ENCODE results near the gene SYNRG. TPM values are rescaled to one million over a fixed set of nuclear protein-coding genes. Genes with fewer than 3 reads are reported as not detected.

The SYNRG gene
- total and polyA plus RNA-seq, 4 donors: 5.0 to 43.5 (median 20.1) TPM

GRCh38 chr17:37608351-37609169 is 658 bp downstream of the SYNRG start:
- intact Hi-C loops (cut with DNase I): loop anchor here in 1 of 2 donors (2.0 kb wide), 2 partner anchors 120 to 202 kb away; partner anchors contain the start of genes ACACA, DUSP14 and TADA2A

GRCh38 chr17:37607637-37608331 is 1.4 kb downstream of the SYNRG start:
- H3K4me1 ChIP-seq (ENCODE audit: control insufficient read depth in 1 of 2, insufficient read depth in 2 of 2, low read length in 2 of 2): no peaks in the 10 kb centered on the region
- intact Hi-C loops (cut with DNase I): loop anchor here in 1 of 2 donors (2.0 kb wide), 2 partner anchors 119 to 201 kb away; partner anchors contain the start of genes ACACA, DUSP14 and TADA2A
- H3K27ac ChIP-seq (ENCODE audit: low read depth in 1 of 2, low read length in 2 of 2): no peak overlapping the region
- ATAC-seq (ENCODE audit: low FRiP score) (no peak), DNase-seq (no peak)
- no peaks in the 10 kb centered on the region for H3K36me3 ChIP-seq (ENCODE audit: control insufficient read depth in 1 of 2, insufficient read depth in 2 of 2, low read length in 1 of 2)
- peak overlapping the region in 1 of 2 donors; percentile 92 for H3K4me3 ChIP-seq (ENCODE audit: low read length in 2 of 2)
- H3K9me3 ChIP-seq (ENCODE audit: control insufficient read depth, low read length): no peaks in the 10 kb centered on the region
- 77 to 81% methylated on average over 26 of the region's 26 CpGs for WGBS, 2 donors
- H3K27me3 ChIP-seq (ENCODE audit: control insufficient read depth in 1 of 2, insufficient read depth in 2 of 2, low read length in 1 of 2): no peaks in the 10 kb centered on the region

More at GRCh38 chr17:37608351-37609169, 658 bp downstream of the SYNRG start:
- no peaks in the 10 kb centered on the region for H3K27me3 ChIP-seq (ENCODE audit: control insufficient read depth in 1 of 2, insufficient read depth in 2 of 2, low read length in 1 of 2)
- H3K36me3 ChIP-seq (ENCODE audit: control insufficient read depth in 1 of 2, insufficient read depth in 2 of 2, low read length in 1 of 2): no peaks in the 10 kb centered on the region
- 0 to 1% methylated on average over 24 to 26 of the region's 26 CpGs for WGBS, 2 donors
- H3K9me3 ChIP-seq (ENCODE audit: control insufficient read depth, low read length): no peaks in the 10 kb centered on the region
- no peaks in the 10 kb centered on the region for H3K4me1 ChIP-seq (ENCODE audit: control insufficient read depth in 1 of 2, insufficient read depth in 2 of 2, low read length in 2 of 2)
- peak overlapping the region; percentile 49 to 58 for H3K27ac ChIP-seq (ENCODE audit: low read depth in 1 of 2, low read length in 2 of 2)
- H3K4me3 ChIP-seq (ENCODE audit: low read length in 2 of 2): peak overlapping the region; percentile 67 to 92
- ATAC-seq (ENCODE audit: low FRiP score) (peak; percentile 55), DNase-seq (no peak)

GRCh38 chr17:37605813-37606505 is 3.3 kb downstream of the SYNRG start:
- Histone ChIP-seq H3K36me3 (ENCODE audit: control insufficient read depth in 1 of 2, insufficient read depth in 2 of 2, low read length in 1 of 2) (no peaks in the 10 kb centered on the region), H3K27ac (ENCODE audit: low read depth in 1 of 2, low read length in 2 of 2) (no peak overlapping the region), H3K9me3 (ENCODE audit: control insufficient read depth, low read length) (no peaks in the 10 kb centered on the region), H3K4me1 (ENCODE audit: control insufficient read depth in 1 of 2, insufficient read depth in 2 of 2, low read length in 2 of 2) (no peaks in the 10 kb centered on the region), H3K27me3 (ENCODE audit: control insufficient read depth in 1 of 2, insufficient read depth in 2 of 2, low read length in 1 of 2) (no peaks in the 10 kb centered on the region), H3K4me3 (ENCODE audit: low read length in 2 of 2) (no peak overlapping the region)
- intact Hi-C loops (cut with DNase I): no loop called here
- DNase-seq (no peak), ATAC-seq (ENCODE audit: low FRiP score) (no peak)
- WGBS, 2 donors: 86% methylated on average over 7 of the region's 7 CpGs

GRCh38 chr17:37605081-37605480 is 4.1 kb downstream of the SYNRG start:
- Histone ChIP-seq H3K9me3 (ENCODE audit: control insufficient read depth, low read length) (no peaks in the 10 kb centered on the region), H3K27me3 (ENCODE audit: control insufficient read depth in 1 of 2, insufficient read depth in 2 of 2, low read length in 1 of 2) (no peaks in the 10 kb centered on the region), H3K4me1 (ENCODE audit: control insufficient read depth in 1 of 2, insufficient read depth in 2 of 2, low read length in 2 of 2) (no peaks in the 10 kb centered on the region), H3K36me3 (ENCODE audit: control insufficient read depth in 1 of 2, insufficient read depth in 2 of 2, low read length in 1 of 2) (peaks cover 0 to 2% of the 10 kb centered on the region in 2 donors), H3K27ac (ENCODE audit: low read depth in 1 of 2, low read length in 2 of 2) (no peak overlapping the region), H3K4me3 (ENCODE audit: low read length in 2 of 2) (no peak overlapping the region)
- no peak for ATAC-seq (ENCODE audit: low FRiP score)
- intact Hi-C loops (cut with DNase I): no loop called here
- no peak for DNase-seq
- WGBS, 2 donors: 75 to 76% methylated on average over 4 of the region's 4 CpGs

- Histone ChIP-seq H3K27me3 (ENCODE audit: control insufficient read depth in 1 of 2, insufficient read depth in 2 of 2, low read length in 1 of 2) (no peaks in the 10 kb centered on the region), H3K36me3 (ENCODE audit: control insufficient read depth in 1 of 2, insufficient read depth in 2 of 2, low read length in 1 of 2) (peaks cover 0 to 2% of the 10 kb centered on the region in 2 donors), H3K9me3 (ENCODE audit: control insufficient read depth, low read length) (no peaks in the 10 kb centered on the region), H3K4me3 (ENCODE audit: low read length in 2 of 2) (no peak overlapping the region), H3K27ac (ENCODE audit: low read depth in 1 of 2, low read length in 2 of 2) (no peak overlapping the region), H3K4me1 (ENCODE audit: control insufficient read depth in 1 of 2, insufficient read depth in 2 of 2, low read length in 2 of 2) (no peaks in the 10 kb centered on the region)
- 84 to 87% methylated on average over 6 of the region's 6 CpGs for WGBS, 2 donors
- DNase-seq (no peak), ATAC-seq (ENCODE audit: low FRiP score) (no peak)
- intact Hi-C loops (cut with DNase I): no loop called here
These were observed 4.7 kb downstream of the SYNRG start for GRCh38 chr17:37604556-37604955.

- no peak overlapping the region for H3K27ac ChIP-seq (ENCODE audit: low read depth in 1 of 2, low read length in 2 of 2)
- no peaks in the 10 kb centered on the region for H3K4me1 ChIP-seq (ENCODE audit: control insufficient read depth in 1 of 2, insufficient read depth in 2 of 2, low read length in 2 of 2)
- 85 to 89% methylated on average over 2 of the region's 2 CpGs for WGBS, 2 donors
- no peaks in the 10 kb centered on the region for H3K27me3 ChIP-seq (ENCODE audit: control insufficient read depth in 1 of 2, insufficient read depth in 2 of 2, low read length in 1 of 2)
- ATAC-seq (ENCODE audit: low FRiP score) (no peak), DNase-seq (no peak)
- intact Hi-C loops (cut with DNase I): no loop called here
- H3K36me3 ChIP-seq (ENCODE audit: control insufficient read depth in 1 of 2, insufficient read depth in 2 of 2, low read length in 1 of 2): peaks cover 2 to 7% of the 10 kb centered on the region in 2 donors
- no peak overlapping the region for H3K4me3 ChIP-seq (ENCODE audit: low read length in 2 of 2)
- H3K9me3 ChIP-seq (ENCODE audit: control insufficient read depth, low read length): no peaks in the 10 kb centered on the region
These were observed 11.1 kb downstream of the SYNRG start for GRCh38 chr17:37598145-37598544.

- Histone ChIP-seq H3K27ac (ENCODE audit: low read depth in 1 of 2, low read length in 2 of 2) (no peak overlapping the region), H3K9me3 (ENCODE audit: control insufficient read depth, low read length) (no peaks in the 10 kb centered on the region), H3K27me3 (ENCODE audit: control insufficient read depth in 1 of 2, insufficient read depth in 2 of 2, low read length in 1 of 2) (no peaks in the 10 kb centered on the region), H3K36me3 (ENCODE audit: control insufficient read depth in 1 of 2, insufficient read depth in 2 of 2, low read length in 1 of 2) (peaks cover 0 to 3% of the 10 kb centered on the region in 2 donors), H3K4me1 (ENCODE audit: control insufficient read depth in 1 of 2, insufficient read depth in 2 of 2, low read length in 2 of 2) (no peaks in the 10 kb centered on the region), H3K4me3 (ENCODE audit: low read length in 2 of 2) (no peak overlapping the region)
- 80 to 88% methylated on average over 6 of the region's 6 CpGs for WGBS, 2 donors
- DNase-seq (no peak), ATAC-seq (ENCODE audit: low FRiP score) (no peak)
- intact Hi-C loops (cut with DNase I): no loop called here
These were observed 16.9 kb downstream of the SYNRG start for GRCh38 chr17:37592291-37592690.

- WGBS, 2 donors: 90 to 91% methylated on average over 3 of the region's 3 CpGs
- intact Hi-C loops (cut with DNase I): no loop called here
- H3K27ac ChIP-seq (ENCODE audit: low read depth in 1 of 2, low read length in 2 of 2): no peak overlapping the region
- no peak for ATAC-seq (ENCODE audit: low FRiP score)
- H3K27me3 ChIP-seq (ENCODE audit: control insufficient read depth in 1 of 2, insufficient read depth in 2 of 2, low read length in 1 of 2): no peaks in the 10 kb centered on the region
- no peaks in the 10 kb centered on the region for H3K9me3 ChIP-seq (ENCODE audit: control insufficient read depth, low read length)
- peaks cover 0 to 2% of the 10 kb centered on the region in 2 donors for H3K36me3 ChIP-seq (ENCODE audit: control insufficient read depth in 1 of 2, insufficient read depth in 2 of 2, low read length in 1 of 2)
- H3K4me1 ChIP-seq (ENCODE audit: control insufficient read depth in 1 of 2, insufficient read depth in 2 of 2, low read length in 2 of 2): no peaks in the 10 kb centered on the region
- no peak for DNase-seq
- no peak overlapping the region for H3K4me3 ChIP-seq (ENCODE audit: low read length in 2 of 2)
These were observed 24.2 kb downstream of the SYNRG start for GRCh38 chr17:37585066-37585465.

All from aorta (tissue), 5 donors.